Measurements from ENCODE around the gene CAPS2.

- TF ChIP-seq CTCF (IDR thresholded peaks at IDR 0.05) (no peak), POLR2A (IDR thresholded peaks at IDR 0.05) (no peak)
These were observed 36.5 kb upstream of the CAPS2 start for GRCh38 chr12:75366629-75367028.
